SH-SY5Y (cell line): ENCODE measurements around the gene TPPP3.

Experiments
- GATA2 ChIP-seq: IDR thresholded peaks from 2 replicates; pipeline ENCODE4 v1.6.1; 2011; ENCODE audit warnings: mild to moderate bottlenecking, low read depth, low read length
- GATA3 ChIP-seq: IDR thresholded peaks from 2 replicates; pipeline ENCODE4 v1.6.1; 2011; ENCODE audit warnings: low read depth, mild to moderate bottlenecking, low read length, moderate library complexity

GRCh38 chr16:67390816-67391423 lies 2.4 kb downstream of the TPPP3 start:
- TF ChIP-seq GATA2 (no peak), GATA3 (no peak)
